PC-3 (cell line): ENCODE results near the gene DNAH10. TPM values are rescaled to one million over a fixed set of nuclear protein-coding genes. Genes with fewer than 3 reads are reported as not detected.

Experiments used
- ATAC-seq: fragments of 200-7000 bp; cut with Tn5 transposase; 2 replicates; pipeline ENCODE4 v1.9.1; 2020; ENCODE audit warnings: mild to moderate bottlenecking, moderate library complexity
- BruUV-seq: library from RNA; stranded (reverse); fragments of 400-500 nt; replicated peaks from 2 replicates; lab custom pipeline; 2021; lab: Mats Ljungman, UMichigan
- CTCF ChIA-PET: fragments of 300-600 bp; sonication (Branson Sonifier 250); formaldehyde crosslinking; loops from one replicate; lab custom pipeline; 2022; ENCODE audit warnings: antibody characterized with exemption; lab: Charles Lee
- POLR2A ChIA-PET: fragments of 300-600 bp; sonication (Branson Sonifier 250); formaldehyde crosslinking; loops from one replicate; lab custom pipeline; 2022; ENCODE audit warnings: antibody characterized with exemption; ENCODE audit not compliant: unreplicated experiment; lab: Charles Lee
- DNase-seq: peaks from one replicate; pipeline ENCODE4 v3.0.0-alpha.2; 2015
- H2AFZ ChIP-seq: fragments of 300-600 bp; sonication (generic); 2 replicates; pipeline ENCODE4 v1.6.0; 2016; ENCODE audit warnings: antibody characterized with exemption, low read length
- H3F3A ChIP-seq: fragments of 300-600 bp; sonication (generic); one replicate; pipeline ENCODE4 v1.6.0; 2017; ENCODE audit warnings: antibody characterized with exemption, low read length, control low read depth, mild to moderate bottlenecking; ENCODE audit not compliant: unreplicated experiment
- H3K27ac ChIP-seq: fragments of 300-600 bp; sonication (generic); 2 replicates; pipeline ENCODE4 v1.5.1; 2016; ENCODE audit warnings: mild to moderate bottlenecking, low read length
- H3K27me3 ChIP-seq: fragments of 300-600 bp; sonication (generic); 2 replicates; pipeline ENCODE4 v1.6.1; 2016; ENCODE audit warnings: low read length, mixed read lengths
- H3K36me3 ChIP-seq: fragments of 300-600 bp; sonication (generic); 2 replicates; pipeline ENCODE4 v1.6.1; 2016; ENCODE audit warnings: low read depth, mixed run types, low read length, mixed read lengths
- H3K4me1 ChIP-seq: fragments of 300-600 bp; sonication (generic); 2 replicates; pipeline ENCODE4 v1.5.1; 2016; ENCODE audit warnings: low read length; ENCODE audit not compliant: insufficient read depth
- H3K4me2 ChIP-seq: fragments of 300-600 bp; sonication (generic); 2 replicates; pipeline ENCODE4 v1.6.0; 2016; ENCODE audit warnings: low read length
- H3K4me3 ChIP-seq: fragments of 300-600 bp; sonication (generic); 2 replicates; pipeline ENCODE4 v1.5.1; 2016; ENCODE audit warnings: mild to moderate bottlenecking, low read length, mixed read lengths
- H3K79me2 ChIP-seq: fragments of 300-600 bp; sonication (generic); 2 replicates; pipeline ENCODE4 v1.6.1; 2017; ENCODE audit warnings: low read length, mixed read lengths
- H3K9ac ChIP-seq: fragments of 300-600 bp; sonication (generic); 2 replicates; pipeline ENCODE4 v1.6.0; 2016; ENCODE audit warnings: mild to moderate bottlenecking, low read length
- H3K9me2 ChIP-seq: fragments of 300-600 bp; sonication (generic); replicated peaks from 2 replicates; pipeline ENCODE4 v1.6.1; 2016; ENCODE audit warnings: mixed run types, low read length, mixed read lengths
- H3K9me3 ChIP-seq: fragments of 300-600 bp; sonication (generic); 2 replicates; pipeline ENCODE4 v1.6.1; 2016; ENCODE audit warnings: low read length, mixed read lengths
- H4K20me1 ChIP-seq: fragments of 300-600 bp; sonication (generic); 2 replicates; pipeline ENCODE4 v1.6.1; 2016; ENCODE audit warnings: low read length, mixed read lengths
- CTCF ChIP-seq: fragments of 300-600 bp; sonication (generic); conservative IDR thresholded peaks from 2 replicates; pipeline ENCODE4 v1.5.1; 2017; ENCODE audit warnings: antibody characterized with exemption, low read depth, mild to moderate bottlenecking, low read length
- EZH2 ChIP-seq: fragments of 300-600 bp; sonication (generic); IDR thresholded peaks from one replicate; pipeline ENCODE4 v1.6.1; 2017; ENCODE audit warnings: antibody characterized with exemption, mild to moderate bottlenecking, low read length; ENCODE audit not compliant: unreplicated experiment
- EZH2phosphoT487 ChIP-seq: fragments of 300-600 bp; sonication (generic); IDR thresholded peaks from 2 replicates; pipeline ENCODE4 v1.6.1; 2018; ENCODE audit warnings: mild to moderate bottlenecking, antibody characterized with exemption, low read length, borderline replicate concordance
- intact Hi-C: fragments of 100-400 bp; cut with micrococcal nuclease; formaldehyde crosslinking; loops from 2 replicates; pipeline ENCODE4 v1.9.0; 2023
- total RNA-seq: library from RNA; depleted of rRNA; stranded (reverse); fragments of >200 nt; gene quantifications from 2 replicates; pipeline ENCODE4 v1.2.3, GENCODE V29; 2014

DNAH10 gene
- total RNA-seq, 1 experiment from 2014 or later, result 0.15 TPM

- Histone ChIP-seq H4K20me1 (no peaks in the 10 kb centered on the region), H3F3A (no peaks in the 10 kb centered on the region), H3K4me2 (no peak overlapping the region), H3K27me3 (no peaks in the 10 kb centered on the region), H3K4me3 (no peak overlapping the region), H3K27ac (no peak overlapping the region), H2AFZ (no peak overlapping the region), H3K4me1 (peaks cover 25% of the 10 kb centered on the region), H3K9me2 (no peaks in the 10 kb centered on the region), H3K79me2 (no peaks in the 10 kb centered on the region), H3K9ac (no peak overlapping the region), H3K36me3 (peaks cover 8% of the 10 kb centered on the region; the same call in 1 of the 2 replicates), H3K9me3 (peaks cover 6% of the 10 kb centered on the region; the same call in 1 of the 2 replicates)
- no peak for DNase-seq
- CTCF ChIA-PET, result no interaction called here
- BruUV-seq, result no TSS peak
- no peak for TF ChIP-seq EZH2phosphoT487
- TF ChIP-seq CTCF, result no peak
- TF ChIP-seq EZH2, result no peak
- POLR2A ChIA-PET, result no interaction called here
- no peak for ATAC-seq
- intact Hi-C loops, result loop anchor here (5.0 kb wide), 1 partner anchor 42 kb away; no protein-coding TSS in a partner anchor
Measured at GRCh38 chr12:123940627-123940966, 178.5 kb downstream of the DNAH10 start.

- Histone ChIP-seq H3K9me3 (peaks cover 6% of the 10 kb centered on the region; the same call in 1 of the 2 replicates), H3F3A (no peaks in the 10 kb centered on the region), H3K4me2 (no peak overlapping the region), H3K9ac (no peak overlapping the region), H3K4me1 (peaks cover 25% of the 10 kb centered on the region), H3K4me3 (no peak overlapping the region), H3K36me3 (peaks cover 8% of the 10 kb centered on the region; the same call in 1 of the 2 replicates), H4K20me1 (no peaks in the 10 kb centered on the region), H3K79me2 (no peaks in the 10 kb centered on the region), H3K27me3 (no peaks in the 10 kb centered on the region), H3K27ac (no peak overlapping the region), H2AFZ (no peak overlapping the region), H3K9me2 (no peaks in the 10 kb centered on the region)
- ATAC-seq (no peak), DNase-seq (no peak)
- ChIA-PET CTCF (no interaction called here), POLR2A (no interaction called here)
- no TSS peak for BruUV-seq
- intact Hi-C loops, result loop anchor here (5.0 kb wide), 1 partner anchor 41 kb away; no protein-coding TSS in a partner anchor
- TF ChIP-seq CTCF (no peak), EZH2phosphoT487 (no peak), EZH2 (no peak)
Measured at GRCh38 chr12:123941000-123941399, 178.9 kb downstream of the DNAH10 start.

- 0 out of 2 replicates have a peak overlapping the region, but pooled peaks have one; percentile 28 for H2AFZ ChIP-seq
- ATAC-seq, result no peak
- no peak for TF ChIP-seq CTCF
- TF ChIP-seq EZH2phosphoT487, result no peak
- TF ChIP-seq EZH2, result no peak
- peak overlapping the region; percentile 71 for H3K27ac ChIP-seq
- no peak for DNase-seq
- no peaks in the 10 kb centered on the region for H3K9me2 ChIP-seq
- peaks cover 6% of the 10 kb centered on the region; the same call in 1 of the 2 replicates for H3K9me3 ChIP-seq
- H3K79me2 ChIP-seq, result no peaks in the 10 kb centered on the region
- H4K20me1 ChIP-seq, result no peaks in the 10 kb centered on the region
- POLR2A ChIA-PET, result no interaction called here
- H3K4me3 ChIP-seq, result peak overlapping the region; percentile 25; the same call in 1 of the 2 replicates
- no TSS peak for BruUV-seq
- H3K4me2 ChIP-seq, result peak overlapping the region; percentile 53
- H3F3A ChIP-seq, result no peaks in the 10 kb centered on the region
- H3K27me3 ChIP-seq, result no peaks in the 10 kb centered on the region
- H3K4me1 ChIP-seq, result peaks cover 25% of the 10 kb centered on the region
- intact Hi-C loops, result loop anchor here (1.0 to 5.0 kb wide), 3 partner anchors 28 to 41 kb away; no protein-coding TSS in a partner anchor
- H3K9ac ChIP-seq, result peak overlapping the region; percentile 15; the same call in 1 of the 2 replicates
- peaks cover 8% of the 10 kb centered on the region; the same call in 1 of the 2 replicates for H3K36me3 ChIP-seq
- CTCF ChIA-PET, result no interaction called here
Measured at GRCh38 chr12:123941624-123942237, 179.6 kb downstream of the DNAH10 start.
